Measurements from ENCODE around the gene SMARCC1.
"Not testable (repeated sequence)": the region's sequence is repeated elsewhere in the genome, so short reads cannot be mapped to it uniquely, and the experiment has no call there.

Gene SMARCC1

GRCh38 chr3:47781685-47782445 lies at the start of gene SMARCC1:
Gene SMARCC1, minus strand, starts transcription at chr3:47781893. Its CDS starts 96 bp downstream, at chr3:47781797.
- FAIRE-seq = peak; percentile 16

GRCh38 chr3:47829482-47829881 lies 47.8 kb upstream of the SMARCC1 start:
- not testable (repeated sequence) for FAIRE-seq; DNase-seq (ENCODE audit: low spot score)

More at GRCh38 chr3:47781685-47782445, at the start of gene SMARCC1:
- peak; percentile 93 for DNase-seq (ENCODE audit: low spot score)

GRCh38 chr3:47825590-47825989 lies 43.9 kb upstream of the SMARCC1 start:
- DNase-seq (ENCODE audit: low spot score) (no peak), FAIRE-seq (no peak)

GRCh38 chr3:47824541-47825473 lies 43.1 kb upstream of the SMARCC1 start:
- DNase-seq (ENCODE audit: low spot score) (peak; percentile 62), FAIRE-seq (no peak)

GRCh38 chr3:47817609-47818008 lies 35.9 kb upstream of the SMARCC1 start:
- DNase-seq (ENCODE audit: low spot score) (no peak), FAIRE-seq (no peak)

GRCh38 chr3:47813551-47814177 lies 32.0 kb upstream of the SMARCC1 start:
- no peak for DNase-seq (ENCODE audit: low spot score)
- no peak for FAIRE-seq

- no peak for FAIRE-seq
- no peak for DNase-seq (ENCODE audit: low spot score)
Measured at GRCh38 chr3:47804577-47804976, 22.9 kb upstream of the SMARCC1 start.

GRCh38 chr3:47803480-47804025 lies 21.9 kb upstream of the SMARCC1 start:
- DNase-seq (ENCODE audit: low spot score) (no peak), FAIRE-seq (no peak)

GRCh38 chr3:47802734-47803479 lies 21.2 kb upstream of the SMARCC1 start, which contains the start of gene DHX30:
Gene DHX30, plus strand, starts transcription at chr3:47803138. Its CDS starts 7,546 bp downstream, at chr3:47810684.
- DNase-seq (ENCODE audit: low spot score) (peak; percentile 63), FAIRE-seq (no peak)

GRCh38 chr3:47799733-47800132 lies 18.0 kb upstream of the SMARCC1 start:
- FAIRE-seq (no peak), DNase-seq (ENCODE audit: low spot score) (no peak)

GRCh38 chr3:47794544-47794943 lies 12.9 kb upstream of the SMARCC1 start:
- no peak for FAIRE-seq
- no peak for DNase-seq (ENCODE audit: low spot score)

GRCh38 chr3:47792699-47793098 lies 11.0 kb upstream of the SMARCC1 start:
- no peak for FAIRE-seq

GRCh38 chr3:47791193-47791855 lies 9.6 kb upstream of the SMARCC1 start:
- FAIRE-seq (no peak), DNase-seq (ENCODE audit: low spot score) (no peak)

More at GRCh38 chr3:47792699-47793098, 11.0 kb upstream of the SMARCC1 start:
- DNase-seq (ENCODE audit: low spot score) = no peak

GRCh38 chr3:47783673-47784072 lies 2.0 kb upstream of the SMARCC1 start:
- DNase-seq (ENCODE audit: low spot score) (no peak), FAIRE-seq (no peak)

GRCh38 chr3:47782446-47783308 lies 984 bp upstream of the SMARCC1 start:
- DNase-seq (ENCODE audit: low spot score) = peak; percentile 36
- no peak for FAIRE-seq

GRCh38 chr3:47780741-47781684 lies 680 bp downstream of the SMARCC1 start:
- peak; percentile 37 for DNase-seq (ENCODE audit: low spot score)
- no peak for FAIRE-seq

GRCh38 chr3:47778746-47779145 lies 2.9 kb downstream of the SMARCC1 start:
- DNase-seq (ENCODE audit: low spot score) (no peak), FAIRE-seq (no peak)

- FAIRE-seq (no peak), DNase-seq (ENCODE audit: low spot score) (no peak)
Measured at GRCh38 chr3:47772788-47773187, 8.9 kb downstream of the SMARCC1 start.
